22Rv1 (cell line): ENCODE data around the gene LBHD2.

Experiments
- ZFX ChIP-seq: fragments of 450-650 bp; IDR thresholded peaks from 2 replicates; pipeline ENCODE4 v1.6.1; 2017; ENCODE audit warnings: antibody characterized with exemption, borderline replicate concordance
- TF ChIP-seq, protein P1 (sequence below): fragments of 450-650 bp; IDR thresholded peaks from 2 replicates; pipeline ENCODE4 v1.5.1; 2017; ENCODE audit warnings: mild to moderate bottlenecking

DNA sequence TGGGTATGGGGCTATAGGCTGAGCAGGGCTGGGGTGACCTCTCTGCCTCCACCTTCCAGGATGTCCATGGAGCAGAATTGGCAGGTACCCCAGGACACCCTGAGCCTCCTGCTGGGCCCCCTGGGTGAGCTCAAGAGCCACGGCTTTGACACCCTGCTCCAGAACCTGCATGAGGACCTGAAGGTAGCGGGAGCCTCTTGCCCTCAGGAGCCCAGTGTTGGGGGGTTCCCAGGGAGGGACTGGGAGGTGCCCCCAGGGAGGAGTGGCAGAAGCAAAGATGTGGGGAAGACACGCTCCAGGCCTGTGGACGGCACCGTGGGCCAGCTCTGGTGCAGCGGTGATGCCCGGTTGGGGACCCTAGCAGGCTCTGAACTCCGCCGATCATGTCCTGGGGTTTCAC, 47.6 kb downstream of the LBHD2 start:
- TF ChIP-seq, protein P1, sequence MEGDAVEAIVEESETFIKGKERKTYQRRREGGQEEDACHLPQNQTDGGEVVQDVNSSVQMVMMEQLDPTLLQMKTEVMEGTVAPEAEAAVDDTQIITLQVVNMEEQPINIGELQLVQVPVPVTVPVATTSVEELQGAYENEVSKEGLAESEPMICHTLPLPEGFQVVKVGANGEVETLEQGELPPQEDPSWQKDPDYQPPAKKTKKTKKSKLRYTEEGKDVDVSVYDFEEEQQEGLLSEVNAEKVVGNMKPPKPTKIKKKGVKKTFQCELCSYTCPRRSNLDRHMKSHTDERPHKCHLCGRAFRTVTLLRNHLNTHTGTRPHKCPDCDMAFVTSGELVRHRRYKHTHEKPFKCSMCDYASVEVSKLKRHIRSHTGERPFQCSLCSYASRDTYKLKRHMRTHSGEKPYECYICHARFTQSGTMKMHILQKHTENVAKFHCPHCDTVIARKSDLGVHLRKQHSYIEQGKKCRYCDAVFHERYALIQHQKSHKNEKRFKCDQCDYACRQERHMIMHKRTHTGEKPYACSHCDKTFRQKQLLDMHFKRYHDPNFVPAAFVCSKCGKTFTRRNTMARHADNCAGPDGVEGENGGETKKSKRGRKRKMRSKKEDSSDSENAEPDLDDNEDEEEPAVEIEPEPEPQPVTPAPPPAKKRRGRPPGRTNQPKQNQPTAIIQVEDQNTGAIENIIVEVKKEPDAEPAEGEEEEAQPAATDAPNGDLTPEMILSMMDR = no peak
- no peak for TF ChIP-seq ZFX
